ENCODE results near the gene EXOC3L1.

The EXOC3L1 gene

GRCh38 chr16:67181346-67181745 lies 8.6 kb downstream of the EXOC3L1 start:
- DNase-seq: no peak

GRCh38 chr16:67180166-67180565 lies 9.8 kb downstream of the EXOC3L1 start:
- no peak for DNase-seq

- DNase-seq: peak; percentile 73
These were observed 10.4 kb downstream of the EXOC3L1 start for GRCh38 chr16:67179421-67180080.

GRCh38 chr16:67177743-67178699 lies 11.9 kb downstream of the EXOC3L1 start:
- peak; percentile 73 for DNase-seq

GRCh38 chr16:67176662-67177061 lies 13.3 kb downstream of the EXOC3L1 start:
- DNase-seq: no peak

- DNase-seq: no peak
These were observed 15.2 kb downstream of the EXOC3L1 start for GRCh38 chr16:67174706-67175231.

GRCh38 chr16:67173808-67174705 lies 15.9 kb downstream of the EXOC3L1 start:
- peak; percentile 92 for DNase-seq

- no peak for DNase-seq
These were observed 16.6 kb downstream of the EXOC3L1 start for GRCh38 chr16:67173323-67173722.

- peak; percentile 37 for DNase-seq
These were observed 18.8 kb downstream of the EXOC3L1 start for GRCh38 chr16:67170949-67171649.

- peak; percentile 66 for DNase-seq
These were observed 19.6 kb downstream of the EXOC3L1 start, which contains the start of gene NOL3 for GRCh38 chr16:67170168-67170948. Gene NOL3 (plus strand): TSS chr16:67170538.

- peak; percentile 60 for DNase-seq
These were observed 20.2 kb downstream of the EXOC3L1 start for GRCh38 chr16:67169642-67170167.

GRCh38 chr16:67169011-67169451 lies 20.9 kb downstream of the EXOC3L1 start:
- DNase-seq: no peak

GRCh38 chr16:67167588-67167987 lies 22.3 kb downstream of the EXOC3L1 start:
- DNase-seq: no peak

- DNase-seq: no peak
These were observed 23.3 kb downstream of the EXOC3L1 start for GRCh38 chr16:67166598-67167168.

- no peak for DNase-seq
These were observed 23.8 kb downstream of the EXOC3L1 start for GRCh38 chr16:67166110-67166547.

GRCh38 chr16:67165121-67166078 lies 24.5 kb downstream of the EXOC3L1 start:
- DNase-seq: peak; percentile 41

- DNase-seq: peak; percentile 44
These were observed 25.3 kb downstream of the EXOC3L1 start, which contains the start of gene HSF4 for GRCh38 chr16:67164599-67165061. Gene HSF4 (plus strand): TSS chr16:67164745. CDS start chr16:67164812, 67 bp downstream.

- no peak for DNase-seq
These were observed 25.9 kb downstream of the EXOC3L1 start for GRCh38 chr16:67163999-67164558.
